HCT116 (cell line): ENCODE results near the gene HIVEP3. TPM values are rescaled to one million over a fixed set of nuclear protein-coding genes. Genes with fewer than 3 reads are reported as not detected.

Source experiments
- ATAC-seq: fragments of 200-7000 bp; cut with Tn5 transposase; 2 replicates; pipeline ENCODE4 v1.9.1; 2020; ENCODE audit warnings: mild to moderate bottlenecking, moderate library complexity
- BruUV-seq: library from RNA; stranded (reverse); fragments of 400-500 nt; replicated peaks from 2 replicates; lab custom pipeline; 2021; lab: Mats Ljungman, UMichigan
- CTCF ChIA-PET: fragments of 300-600 bp; sonication (Branson Sonifier 250); formaldehyde crosslinking; loops from one replicate; lab custom pipeline; 2021; ENCODE audit warnings: antibody characterized with exemption; lab: Charles Lee
- POLR2A ChIA-PET: fragments of 300-600, 350-600 bp; sonication (Branson Sonifier 250); formaldehyde crosslinking; loops from one replicate; lab custom pipeline; 2021; ENCODE audit warnings: antibody characterized with exemption; lab: Charles Lee
- RAD21 ChIA-PET, 2 experiments: fragments of 300-600 bp; sonication (Branson Sonifier 250); formaldehyde crosslinking; loops; one replicate each; lab custom pipeline; 2023; ENCODE audit warnings: low total read pairs in 2 of 2; ENCODE audit not compliant: uncharacterized antibody in 2 of 2, unreplicated experiment in 2 of 2, low non-redundant PET in 1 of 2; lab: Charles Lee
- DNase-seq: peaks from one replicate; pipeline ENCODE4 v3.0.0-alpha.2; 2010; ENCODE audit warnings: low read depth, low spot score
- H2AFZ ChIP-seq: fragments of 200-600 bp; shearing (Covaris generic), sonication (generic); 2 replicates; pipeline ENCODE4 v1.6.1; 2017; ENCODE audit warnings: low read depth, mixed run types, mixed read lengths, antibody characterized with exemption, low read length; ENCODE audit not compliant: poor library complexity, severe bottlenecking
- H3K27ac ChIP-seq: 2 replicates; pipeline ENCODE4 v1.5.1; 2012; ENCODE audit warnings: low read depth, low read length
- H3K27me3 ChIP-seq: fragments of 200-600 bp; sonication (generic); 2 replicates; pipeline ENCODE4 v1.6.1; 2016; ENCODE audit warnings: mixed run types, low read length, mixed read lengths; ENCODE audit not compliant: insufficient read depth
- H3K36me3 ChIP-seq, 2 experiments: fragments of 200-500 bp in 1 of 2; fragments of 200-600 bp in 1 of 2; sonication (Bioruptor generic) in 1 of 2; sonication (generic) in 1 of 2; 2 replicates each; pipeline versions ENCODE4 v1.5.1 to v1.6.1; 2014 to 2016; ENCODE audit warnings: low read length in 2 of 2, inconsistent platforms in 1 of 2, mixed read lengths in 1 of 2, mixed run types in 1 of 2; ENCODE audit not compliant: insufficient read depth in 2 of 2, control insufficient read depth in 1 of 2
- H3K4me1 ChIP-seq, 2 experiments: fragments of 200-600 bp in 1 of 2; sonication (generic) in 1 of 2; 2 replicates each; pipeline versions ENCODE4 v1.5.1 to v1.6.1; 2012 to 2017; ENCODE audit warnings: low read length in 2 of 2, inconsistent platforms in 1 of 2, mild to moderate bottlenecking in 1 of 2, mixed read lengths in 1 of 2, mixed run types in 1 of 2, moderate library complexity in 1 of 2; ENCODE audit not compliant: insufficient read depth in 2 of 2, control insufficient read depth in 1 of 2
- H3K4me2 ChIP-seq: fragments of 200-600 bp; sonication (generic); 2 replicates; pipeline ENCODE4 v1.6.1; 2017; ENCODE audit warnings: mixed run types, low read length, mixed read lengths
- H3K4me3 ChIP-seq, 2 experiments: fragments of 200-600 bp in 1 of 2; sonication (generic) in 1 of 2; replicated peaks in 1 of 2; 2 replicates each; pipeline ENCODE4 v1.5.1; 2011 to 2016; ENCODE audit warnings: low read length in 2 of 2, control low read depth in 1 of 2, low read depth in 1 of 2, mild to moderate bottlenecking in 1 of 2, mixed read lengths in 1 of 2, mixed run types in 1 of 2
- H3K79me2 ChIP-seq: fragments of 200-600 bp; sonication (generic); 2 replicates; pipeline ENCODE4 v1.6.1; 2017; ENCODE audit warnings: mild to moderate bottlenecking, mixed run types, low read length, moderate library complexity, mixed read lengths; ENCODE audit not compliant: insufficient read depth
- H3K9ac ChIP-seq: fragments of 200-600 bp; sonication (generic); 2 replicates; pipeline ENCODE4 v1.6.1; 2016; ENCODE audit warnings: low read length, mixed read lengths
- H3K9me2 ChIP-seq: fragments of 200-600 bp; sonication (generic), shearing (Covaris generic); 2 replicates; pipeline ENCODE4 v1.6.1; 2017; ENCODE audit warnings: mixed run types, mild to moderate bottlenecking, moderate library complexity; ENCODE audit not compliant: insufficient read depth
- H3K9me3 ChIP-seq, 2 experiments: fragments of 200-500 bp in 1 of 2; fragments of 200-600 bp in 1 of 2; sonication (Bioruptor generic) in 1 of 2; sonication (generic) in 1 of 2; 2 replicates each; pipeline ENCODE4 v1.6.1; 2014 to 2017; ENCODE audit warnings: low read length in 2 of 2, mixed read lengths in 2 of 2, inconsistent platforms in 1 of 2, low read depth in 1 of 2, mild to moderate bottlenecking in 1 of 2, mixed run types in 1 of 2, moderate library complexity in 1 of 2; ENCODE audit not compliant: control insufficient read depth in 1 of 2, insufficient read depth in 1 of 2
- H4K20me1 ChIP-seq: fragments of 200-600 bp; sonication (generic), shearing (Covaris generic); 2 replicates; pipeline ENCODE4 v1.6.1; 2017; ENCODE audit warnings: mixed run types, mild to moderate bottlenecking, moderate library complexity; ENCODE audit not compliant: insufficient read depth
- ATF3 ChIP-seq: IDR thresholded peaks from 2 replicates; pipeline ENCODE4 v1.6.1; 2012
- CBX3 ChIP-seq: IDR thresholded peaks from 2 replicates; pipeline ENCODE4 v1.6.1; 2012; ENCODE audit warnings: low read depth
- CEBPB ChIP-seq: IDR thresholded peaks from 2 replicates; pipeline ENCODE4 v1.6.1; 2012; ENCODE audit warnings: low read depth
- CTCF ChIP-seq, 3 experiments: fragments of 200-600 bp in 1 of 3; sonication (generic) in 1 of 3; IDR thresholded peaks in 2 of 3; conservative IDR thresholded peaks in 1 of 3; 2 replicates each; pipeline ENCODE4 v1.5.1; 2012 to 2017; ENCODE audit warnings: low read depth in 2 of 3, low read length in 2 of 3, antibody characterized with exemption in 1 of 3, borderline replicate concordance in 1 of 3, control low read depth in 1 of 3, mild to moderate bottlenecking in 1 of 3, mixed read lengths in 1 of 3, mixed run types in 1 of 3, moderate library complexity in 1 of 3; ENCODE audit not compliant: insufficient read depth in 1 of 3
- EGR1 ChIP-seq: IDR thresholded peaks from 2 replicates; pipeline ENCODE4 v1.6.1; 2012; ENCODE audit warnings: low read depth
- ELF1 ChIP-seq: IDR thresholded peaks from 2 replicates; pipeline ENCODE4 v1.6.1; 2012; ENCODE audit warnings: low read depth, borderline replicate concordance
- EZH2 ChIP-seq: fragments of 200-600 bp; sonication (generic); IDR thresholded peaks from 2 replicates; pipeline ENCODE4 v1.6.1; 2017; ENCODE audit warnings: antibody characterized with exemption, mixed run types
- JUND ChIP-seq: IDR thresholded peaks from 2 replicates; pipeline ENCODE4 v1.6.1; 2012
- MAX ChIP-seq: IDR thresholded peaks from 2 replicates; pipeline ENCODE4 v1.6.1; 2012
- POLR2A ChIP-seq: IDR thresholded peaks from 2 replicates; pipeline ENCODE4 v1.7.0; 2011; ENCODE audit warnings: borderline replicate concordance; ENCODE audit not compliant: insufficient read depth, insufficient read length; ENCODE audit errors: extremely low read depth
- POLR2AphosphoS5 ChIP-seq: IDR thresholded peaks from 2 replicates; pipeline ENCODE4 v1.6.1; 2011; ENCODE audit warnings: mild to moderate bottlenecking, low read depth, low read length, moderate library complexity
- RAD21 ChIP-seq: IDR thresholded peaks from 2 replicates; pipeline ENCODE4 v1.6.1; 2012; ENCODE audit warnings: low read depth, mild to moderate bottlenecking
- REST ChIP-seq: IDR thresholded peaks from 2 replicates; pipeline ENCODE4 v1.6.1; 2012; ENCODE audit warnings: low read depth
- SIN3A ChIP-seq: IDR thresholded peaks from 2 replicates; pipeline ENCODE4 v1.6.1; 2012; ENCODE audit warnings: low read depth
- SP1 ChIP-seq: IDR thresholded peaks from 2 replicates; pipeline ENCODE4 v1.6.1; 2012; ENCODE audit warnings: low read depth
- SRF ChIP-seq: IDR thresholded peaks from 2 replicates; pipeline ENCODE4 v1.6.1; 2012; ENCODE audit warnings: low read depth
- TCF7L2 ChIP-seq: IDR thresholded peaks from 2 replicates; pipeline ENCODE4 v1.7.0; 2011; ENCODE audit warnings: borderline replicate concordance, inconsistent platforms; ENCODE audit not compliant: insufficient read depth, insufficient read length; ENCODE audit errors: extremely low read depth
- ZBTB33 ChIP-seq: IDR thresholded peaks from 2 replicates; pipeline ENCODE4 v1.6.1; 2011; ENCODE audit warnings: mild to moderate bottlenecking, low read length, moderate library complexity; ENCODE audit not compliant: insufficient replicate concordance; ENCODE audit errors: extremely low read depth
- ZFX ChIP-seq: fragments of 450-650 bp; IDR thresholded peaks from 2 replicates; pipeline ENCODE4 v1.6.1; 2017
- ZNF274 ChIP-seq: fragments of 200-500 bp; sonication (Bioruptor generic); IDR thresholded peaks from 2 replicates; pipeline ENCODE4 v1.6.1; 2014; ENCODE audit warnings: mild to moderate bottlenecking, low read depth, low read length, inconsistent platforms
- intact Hi-C: fragments of 100-400 bp; cut with micrococcal nuclease; formaldehyde crosslinking; loops from 2 replicates; pipeline ENCODE4 v1.10.0; 2022
- total RNA-seq: library from RNA; stranded (reverse); gene quantifications from one replicate; pipeline ENCODE4 v1.2.1, GENCODE V29; 2021; ENCODE audit not compliant: unreplicated experiment

The HIVEP3 gene
- total RNA-seq, 1 experiment from 2014 or later, result 7.1 TPM

GRCh38 chr1:41588334-41588875, 330.3 kb downstream of the HIVEP3 start:
- H3K9me2 ChIP-seq, result no peaks in the 10 kb centered on the region
- no peaks in the 10 kb centered on the region for H3K27me3 ChIP-seq
- H3K36me3 ChIP-seq, result no peaks in the 10 kb centered on the region
- no peaks in the 10 kb centered on the region for H3K9me3 ChIP-seq
- no peak for TF ChIP-seq SP1
- no peak for TF ChIP-seq JUND
- no peak for TF ChIP-seq TCF7L2
- TF ChIP-seq ZBTB33, result no peak
- TF ChIP-seq ZNF274, result no peak
- no peak for TF ChIP-seq ZFX
- no peak for TF ChIP-seq SRF
- no peak for TF ChIP-seq POLR2AphosphoS5
- no peak for TF ChIP-seq ELF1
- TF ChIP-seq MAX, result no peak
- no peak for TF ChIP-seq REST
- TF ChIP-seq RAD21, result no peak
- TF ChIP-seq CTCF (IDR thresholded peaks at IDR 0.05 in 2 of 3, conservative IDR thresholded peaks at IDR 0.05 in 1 of 3; ENCODE audit: borderline replicate concordance in 1 of 3, insufficient read depth in 1 of 3, low read depth in 2 of 3, low read length in 2 of 3), result no peak
- TF ChIP-seq CEBPB, result no peak
- no peak for TF ChIP-seq EZH2
- TF ChIP-seq POLR2A, result no peak
- TF ChIP-seq CBX3, result no peak
- TF ChIP-seq EGR1, result no peak
- TF ChIP-seq ATF3, result no peak
- no peak for TF ChIP-seq SIN3A
- intact Hi-C loops, result no loop called here
- ChIA-PET CTCF (no interaction called here), RAD21 (interaction anchor here in 1 of 2 experiments (0.5 kb wide), 1 partner anchor 241 kb away, joined by 3 read pairs; no protein-coding TSS in a partner anchor), POLR2A (no interaction called here)
- H3K9ac ChIP-seq, result no peak overlapping the region
- H2AFZ ChIP-seq, result no peak overlapping the region
- no peak overlapping the region for H3K4me2 ChIP-seq
- no peak for DNase-seq
- H3K4me1 ChIP-seq, result no peaks in the 10 kb centered on the region
- no peak overlapping the region for H3K4me3 ChIP-seq
- no peaks in the 10 kb centered on the region for H3K79me2 ChIP-seq
- no peak overlapping the region for H3K27ac ChIP-seq
- H4K20me1 ChIP-seq, result no peaks in the 10 kb centered on the region
- BruUV-seq, result no TSS peak
- no peak for ATAC-seq
